MM.1S (cell line): Measurements from ENCODE around the gene KLK10.

Source experiments
- CTCF ChIP-seq: fragments of 300-600 bp; sonication (generic); IDR thresholded peaks from 2 replicates; pipeline ENCODE4 v1.5.1; 2016; ENCODE audit warnings: antibody characterized with exemption, low read length, mixed read lengths
- EZH2 ChIP-seq: fragments of 300-600 bp; sonication (generic); optimal IDR thresholded peaks from 2 replicates; pipeline ENCODE3; 2017; ENCODE audit warnings: low read depth, mild to moderate bottlenecking, antibody characterized with exemption, low read length, mixed read lengths
- EZH2phosphoT487 ChIP-seq: fragments of 300-600 bp; sonication (generic); IDR thresholded peaks from 2 replicates; pipeline ENCODE4 v1.6.1; 2018; ENCODE audit warnings: antibody characterized with exemption, low read length

- TF ChIP-seq CTCF (no peak), EZH2phosphoT487 (no peak), EZH2 (no peak)
These were observed 51.4 kb downstream of the KLK10 start for GRCh38 chr19:50967929-50968715.
